Thyroid gland (tissue), 4 donors: ENCODE data around the gene EXOSC5.

ENCODE experiments used
- CTCF ChIP-seq, 6 experiments: fragments of 200-600 bp in 3 of 6; fragments of 450-650 bp in 3 of 6; sonication (generic) in 3 of 6; IDR thresholded peaks; one replicate each; pipeline ENCODE4 v1.5.1; 2016 to 2019; ENCODE audit warnings: antibody characterized with exemption in 6 of 6, mild to moderate bottlenecking in 2 of 6, inconsistent platforms in 1 of 6, moderate library complexity in 1 of 6
- POLR2A ChIP-seq, 2 donors: fragments of 450-650 bp; IDR thresholded peaks; one replicate each; pipeline ENCODE4 v1.6.1; 2017; ENCODE audit warnings: antibody characterized with exemption in 2 of 2, mild to moderate bottlenecking in 2 of 2, moderate library complexity in 1 of 2

- TF ChIP-seq CTCF (IDR thresholded peaks at IDR 0.05) (no peak), POLR2A (IDR thresholded peaks at IDR 0.05) (no peak)
Measured at GRCh38 chr19:41392775-41393174, 4.4 kb downstream of the EXOSC5 start.
